SK-N-SH treated with all-trans-retinoic acid at 6 μM for 48 hours (cell line): ENCODE measurements around the gene SDE2.
A peak's percentile ranks its signal among the peaks of the same experiment; 100 is the strongest.

ENCODE experiments used
- ATAC-seq: fragments of 200-7000 bp; cut with Tn5 transposase; 3 replicates; pipeline ENCODE4 v1.9.1; 2020; ENCODE audit warnings: mild to moderate bottlenecking, moderate library complexity
- ARNTL ChIP-seq: fragments of 450-650 bp; formaldehyde crosslinking; IDR thresholded peaks from 2 replicates; pipeline ENCODE4 v1.5.0; 2020; ENCODE audit warnings: low read depth, mild to moderate bottlenecking, moderate library complexity, borderline replicate concordance
- BACH2 ChIP-seq: fragments of 250-450 bp; sonication (Bioruptor Pico); IDR thresholded peaks from 2 replicates; pipeline ENCODE4 v1.9.0; 2021; ENCODE audit warnings: mild to moderate bottlenecking, borderline replicate concordance
- CREB5 ChIP-seq: fragments of 250-450 bp; sonication (Bioruptor Pico); IDR thresholded peaks from 2 replicates; pipeline ENCODE4 v1.5.1; 2020; ENCODE audit warnings: low read depth, mild to moderate bottlenecking, moderate library complexity
- CSDC2 ChIP-seq: fragments of 250-450 bp; sonication (Bioruptor Pico); IDR thresholded peaks from 2 replicates; pipeline ENCODE4 v1.5.0; 2020; ENCODE audit warnings: mild to moderate bottlenecking, moderate library complexity
- CSRNP3 ChIP-seq: fragments of 250-450 bp; sonication (Bioruptor Pico); IDR thresholded peaks from 2 replicates; pipeline ENCODE4 v1.5.1; 2021; ENCODE audit warnings: mild to moderate bottlenecking, moderate library complexity
- GLIS3 ChIP-seq: fragments of 250-450 bp; sonication (Bioruptor Pico); IDR thresholded peaks from 2 replicates; pipeline ENCODE4 v1.5.0; 2020; ENCODE audit warnings: mild to moderate bottlenecking, moderate library complexity
- ISL1 ChIP-seq: fragments of 250-450 bp; sonication (Bioruptor Pico); IDR thresholded peaks from 2 replicates; pipeline ENCODE4 v2.1.2; 2022; ENCODE audit warnings: mild to moderate bottlenecking, moderate library complexity
- OSR1 ChIP-seq: fragments of 250-450 bp; sonication (Bioruptor Pico); IDR thresholded peaks from 2 replicates; pipeline ENCODE4 v1.8.0; 2022; ENCODE audit warnings: moderate library complexity, mild to moderate bottlenecking, inconsistent platforms
- PATZ1 ChIP-seq: fragments of 250-450 bp; sonication (Bioruptor Pico); IDR thresholded peaks from 2 replicates; pipeline ENCODE4 v1.8.0; 2020; ENCODE audit warnings: mild to moderate bottlenecking, moderate library complexity, borderline replicate concordance
- POU6F1 ChIP-seq: fragments of 250-450 bp; sonication (Bioruptor Pico); IDR thresholded peaks from 2 replicates; pipeline ENCODE4 v1.8.0; 2021; ENCODE audit warnings: low read depth, mild to moderate bottlenecking, moderate library complexity, borderline replicate concordance
- PPARA ChIP-seq: fragments of 250-450 bp; sonication (Bioruptor Pico); IDR thresholded peaks from 2 replicates; pipeline ENCODE4 v1.5.0; 2020; ENCODE audit warnings: mild to moderate bottlenecking, borderline replicate concordance
- RARB ChIP-seq: fragments of 250-450 bp; sonication (Bioruptor Pico); IDR thresholded peaks from 2 replicates; pipeline ENCODE4 v1.8.0; 2021; ENCODE audit warnings: mild to moderate bottlenecking, moderate library complexity
- SNAI2 ChIP-seq: fragments of 250-450 bp; sonication (Bioruptor Pico); IDR thresholded peaks from 2 replicates; pipeline ENCODE4 v1.5.0; 2020; ENCODE audit warnings: mild to moderate bottlenecking, moderate library complexity
- TCF4 ChIP-seq: fragments of 250-450 bp; sonication (Bioruptor Pico); IDR thresholded peaks from 2 replicates; pipeline ENCODE4 v1.8.0; 2021; ENCODE audit warnings: mild to moderate bottlenecking, moderate library complexity, borderline replicate concordance
- TOX ChIP-seq: fragments of 250-450 bp; sonication (Bioruptor Pico); IDR thresholded peaks from 2 replicates; pipeline ENCODE4 v1.8.0; 2021; ENCODE audit warnings: mild to moderate bottlenecking, moderate library complexity, borderline replicate concordance
- TSHZ2 ChIP-seq: fragments of 250-450 bp; sonication (Bioruptor Pico); IDR thresholded peaks from 2 replicates; pipeline ENCODE4 v1.5.0; 2020; ENCODE audit warnings: mild to moderate bottlenecking, moderate library complexity
- ZC3H10 ChIP-seq: fragments of 250-450 bp; sonication (Bioruptor Pico); IDR thresholded peaks from 2 replicates; pipeline ENCODE4 v1.5.1; 2021; ENCODE audit warnings: mild to moderate bottlenecking, moderate library complexity
- ZFP3 ChIP-seq: fragments of 250-450 bp; sonication (Bioruptor Pico); IDR thresholded peaks from 2 replicates; pipeline ENCODE4 v1.5.0; 2020; ENCODE audit warnings: mild to moderate bottlenecking, moderate library complexity
- ZFP30 ChIP-seq: fragments of 450-650 bp; formaldehyde crosslinking; IDR thresholded peaks from 2 replicates; pipeline ENCODE4 v1.5.0; 2022; ENCODE audit warnings: mild to moderate bottlenecking, moderate library complexity
- ZNF565 ChIP-seq: fragments of 450-650 bp; formaldehyde crosslinking; conservative IDR thresholded peaks from 2 replicates; pipeline ENCODE4 v1.5.0; 2020; ENCODE audit warnings: low read depth, mild to moderate bottlenecking, moderate library complexity
- ZNF70 ChIP-seq: fragments of 450-650 bp; formaldehyde crosslinking; IDR thresholded peaks from 2 replicates; pipeline ENCODE4 v1.5.0; 2020; ENCODE audit warnings: mild to moderate bottlenecking, moderate library complexity
- ZNF8 ChIP-seq: fragments of 450-650 bp; formaldehyde crosslinking; IDR thresholded peaks from 2 replicates; pipeline ENCODE4 v1.5.0; 2020; ENCODE audit warnings: mild to moderate bottlenecking, moderate library complexity

The SDE2 gene

GRCh38 chr1:225999227-225999911 lies at the start of gene SDE2:
Gene SDE2, minus strand, starts transcription at chr1:225999343. Its CDS starts 31 bp downstream, at chr1:225999312.
- TF ChIP-seq ZC3H10 (CRISPR knock-in tag), result no peak
- no peak for TF ChIP-seq ZFP30 (CRISPR knock-in tag)
- no peak for TF ChIP-seq PATZ1 (CRISPR knock-in tag)
- no peak for TF ChIP-seq ZNF8
- no peak for TF ChIP-seq ZFP3 (CRISPR knock-in tag)
- TF ChIP-seq CSRNP3, result no peak
- TF ChIP-seq SNAI2, result no peak
- TF ChIP-seq TSHZ2, result no peak
- TF ChIP-seq POU6F1 (CRISPR knock-in tag), result no peak
- no peak for TF ChIP-seq ZNF565 (CRISPR knock-in tag)
- no peak for TF ChIP-seq GLIS3 (CRISPR knock-in tag)
- TF ChIP-seq BACH2 (CRISPR knock-in tag), result no peak
- TF ChIP-seq ZNF70, result no peak
- TF ChIP-seq RARB (CRISPR knock-in tag), result no peak
- TF ChIP-seq PPARA (CRISPR knock-in tag), result no peak
- no peak for TF ChIP-seq ARNTL (CRISPR knock-in tag)

GRCh38 chr1:226048886-226049285 lies 49.7 kb upstream of the SDE2 start:
- TF ChIP-seq CREB5 (no peak), ZFP3 (CRISPR knock-in tag) (no peak), ISL1 (CRISPR knock-in tag) (no peak), ZNF565 (CRISPR knock-in tag) (no peak), TCF4 (no peak), CSRNP3 (no peak), TOX (CRISPR knock-in tag) (no peak), ZNF70 (no peak), PPARA (CRISPR knock-in tag) (no peak), POU6F1 (CRISPR knock-in tag) (no peak), GLIS3 (CRISPR knock-in tag) (no peak), ZNF8 (no peak), SNAI2 (no peak), OSR1 (CRISPR knock-in tag) (no peak), TSHZ2 (no peak), CSDC2 (CRISPR knock-in tag) (no peak), ZC3H10 (CRISPR knock-in tag) (no peak)
- no peak for ATAC-seq

More at GRCh38 chr1:225999227-225999911, at the start of gene SDE2:
- ATAC-seq, result peak; percentile 95
